Left kidney (tissue), 2 donors: Measurements from ENCODE around the gene GREB1. TPM values are rescaled to one million over a fixed set of nuclear protein-coding genes. Genes with fewer than 3 reads are reported as not detected.
A peak's percentile ranks its signal among the peaks of the same experiment; 100 is the strongest.

ENCODE experiments used
- DNase-seq: peaks from one replicate; pipeline ENCODE4 v3.0.0-alpha.2; 2013
- polyA plus RNA-seq: library from polyadenylated mRNA; unstranded; fragments of 120-200 nt; gene quantifications from one replicate; pipeline ENCODE4 v1.2.1, GENCODE V29; 2013; ENCODE audit not compliant: insufficient read length

Gene GREB1
- polyA plus RNA-seq, 1 donor = 22.5 TPM

GRCh38 chr2:11581124-11581796, 47.4 kb downstream of the GREB1 start:
- no peak for DNase-seq

GRCh38 chr2:11581797-11582611, 48.2 kb downstream of the GREB1 start:
- DNase-seq = no peak

GRCh38 chr2:11582612-11582861, 48.7 kb downstream of the GREB1 start:
- DNase-seq = no peak

DNA sequence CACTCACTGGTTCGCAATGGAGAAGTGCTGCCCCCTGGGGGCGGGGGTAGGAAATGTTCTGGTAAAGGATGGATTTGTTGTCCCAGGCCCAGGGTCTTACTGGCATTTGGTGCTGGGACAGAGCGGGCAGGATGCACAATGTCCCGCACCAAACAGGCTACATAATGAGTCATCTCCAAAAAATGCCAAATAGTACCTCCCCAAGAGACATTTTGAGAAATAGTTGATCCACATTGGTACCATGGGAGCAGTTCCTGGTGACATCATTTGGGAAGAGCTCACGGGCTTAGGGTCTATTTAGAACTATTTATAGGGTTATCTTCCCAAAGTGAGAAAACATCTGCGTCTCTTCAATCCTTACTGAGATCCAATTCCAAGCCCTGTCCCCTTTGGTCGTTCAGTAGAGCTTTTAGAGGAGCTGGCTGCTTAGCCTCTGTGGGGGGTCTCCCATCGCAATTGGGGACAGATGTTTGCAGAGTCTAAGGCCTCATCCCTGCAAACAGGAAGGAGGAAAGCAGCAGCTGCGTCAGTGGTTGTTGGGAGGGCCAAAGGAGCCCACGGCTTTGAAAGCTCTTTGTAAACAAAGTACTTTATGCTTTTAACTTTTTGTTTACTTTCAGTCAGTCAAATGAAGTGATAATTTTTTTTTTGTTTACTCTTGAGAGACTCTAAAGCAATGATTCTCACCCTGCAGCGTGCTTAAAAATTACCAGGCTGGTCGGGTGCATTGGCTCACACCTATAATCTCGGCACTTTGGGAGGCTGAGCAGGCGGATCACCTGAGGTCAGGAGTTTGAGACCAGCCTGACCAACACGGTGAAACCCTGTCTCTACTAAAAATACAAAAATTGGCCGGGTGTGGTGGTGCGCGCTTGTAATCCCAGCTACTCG, 49.3 kb downstream of the GREB1 start:
- peak; percentile 43 for DNase-seq

DNA sequence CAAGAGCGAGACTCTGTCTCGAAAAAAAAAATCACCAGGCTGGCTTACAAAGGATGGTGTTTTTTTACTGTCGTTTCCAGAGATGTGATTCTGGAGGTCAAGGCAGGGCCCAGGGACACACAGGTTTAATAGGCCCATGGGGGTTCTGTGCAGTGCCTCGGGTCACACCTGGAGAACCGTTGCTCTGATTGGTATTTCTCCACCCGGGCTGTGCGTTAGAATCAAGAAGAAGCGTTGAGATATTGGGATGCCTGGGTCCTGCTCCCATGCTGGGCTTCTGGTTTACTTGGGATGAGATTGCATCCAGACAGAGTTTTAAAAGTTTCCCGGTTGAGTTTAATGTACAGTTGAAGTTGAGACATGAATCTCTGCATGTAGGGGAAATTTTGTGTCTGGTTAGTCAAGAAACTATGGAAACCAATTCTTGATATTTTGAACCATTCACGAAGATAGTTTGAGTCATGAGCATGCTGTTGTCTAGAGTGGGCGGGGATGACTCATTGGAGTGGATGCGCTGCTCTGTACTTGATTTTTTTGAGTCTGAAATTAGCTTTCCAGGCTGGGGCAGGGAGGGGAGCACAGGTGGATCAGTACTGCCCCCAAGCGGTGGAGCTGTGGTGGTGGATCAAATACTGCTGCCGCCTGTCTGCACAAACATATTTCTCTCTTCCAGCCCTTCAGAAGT, 50.1 kb downstream of the GREB1 start:
- peak; percentile 64 for DNase-seq

GRCh38 chr2:11584525-11585056, 50.7 kb downstream of the GREB1 start:
- DNase-seq = no peak

DNA sequence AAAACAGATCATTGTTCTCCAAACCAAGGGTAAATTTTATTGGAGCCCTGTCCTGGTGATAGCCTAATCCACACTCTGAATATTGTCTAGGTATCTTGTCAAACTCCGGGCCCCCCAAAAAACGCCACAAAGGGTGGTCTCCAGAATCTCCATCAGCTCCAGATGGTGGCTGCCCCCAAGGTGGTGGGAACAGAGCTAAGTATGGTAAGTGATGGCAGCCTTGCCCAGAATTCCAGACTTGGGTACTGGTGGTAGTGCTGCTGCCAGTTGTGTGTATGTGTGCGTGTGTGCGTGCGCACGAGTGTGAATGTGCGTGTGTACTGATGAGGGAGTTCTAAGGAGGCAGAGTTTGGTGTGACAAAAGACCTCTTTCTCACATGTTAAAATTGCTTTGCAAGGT, 51.2 kb downstream of the GREB1 start:
- DNase-seq = no peak

GRCh38 chr2:11588228-11589110, 54.6 kb downstream of the GREB1 start:
- DNase-seq = no peak

- no peak for DNase-seq
These were observed 55.6 kb downstream of the GREB1 start for GRCh38 chr2:11589316-11589940.

- no peak for DNase-seq
These were observed 56.3 kb downstream of the GREB1 start for GRCh38 chr2:11590193-11590592.

GRCh38 chr2:11591091-11591490, 57.2 kb downstream of the GREB1 start:
- no peak for DNase-seq

DNA sequence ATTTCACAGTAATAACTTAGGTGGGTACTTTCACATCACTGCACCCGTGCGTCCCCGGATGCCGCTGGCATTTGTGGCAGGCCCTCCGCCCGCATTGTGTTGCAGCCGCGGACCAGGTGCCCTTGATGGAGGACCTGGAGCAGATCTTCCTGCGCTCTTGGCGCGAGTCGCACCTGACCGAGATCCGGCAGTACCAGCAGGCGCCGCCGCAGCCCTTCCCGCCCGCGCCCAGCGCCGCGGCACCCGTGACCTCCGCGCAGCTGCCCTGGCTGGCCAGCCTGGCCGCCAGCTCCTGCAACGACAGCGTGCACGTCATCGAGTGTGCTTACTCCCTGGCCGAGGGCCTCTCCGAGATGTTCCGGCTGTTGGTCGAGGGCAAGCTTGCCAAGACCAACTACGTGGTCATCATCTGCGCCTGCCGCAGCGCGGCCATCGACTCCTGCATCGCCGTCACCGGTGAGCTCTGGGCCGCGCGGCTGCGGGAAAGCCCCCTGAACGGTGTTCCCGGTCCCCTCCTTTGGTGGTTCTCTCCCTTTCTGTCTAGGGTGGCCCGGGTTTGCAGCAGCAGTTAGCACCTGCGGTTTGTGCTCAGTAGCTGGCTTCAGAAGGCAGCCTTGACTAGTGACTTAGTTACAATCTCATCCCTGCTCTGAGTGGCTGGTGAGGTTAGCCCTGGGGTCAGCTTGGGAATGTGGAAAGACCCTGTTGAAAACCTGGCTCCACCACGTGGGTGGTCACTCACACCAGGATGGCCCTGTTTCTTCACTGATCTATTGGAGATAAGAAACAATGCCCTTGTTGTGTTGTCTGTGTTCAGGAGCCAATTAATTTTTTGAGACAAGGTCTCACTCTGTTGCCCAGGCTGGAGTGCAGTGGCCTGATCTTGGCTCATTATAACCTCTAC, 59.1 kb downstream of the GREB1 start:
- DNase-seq = no peak

DNA sequence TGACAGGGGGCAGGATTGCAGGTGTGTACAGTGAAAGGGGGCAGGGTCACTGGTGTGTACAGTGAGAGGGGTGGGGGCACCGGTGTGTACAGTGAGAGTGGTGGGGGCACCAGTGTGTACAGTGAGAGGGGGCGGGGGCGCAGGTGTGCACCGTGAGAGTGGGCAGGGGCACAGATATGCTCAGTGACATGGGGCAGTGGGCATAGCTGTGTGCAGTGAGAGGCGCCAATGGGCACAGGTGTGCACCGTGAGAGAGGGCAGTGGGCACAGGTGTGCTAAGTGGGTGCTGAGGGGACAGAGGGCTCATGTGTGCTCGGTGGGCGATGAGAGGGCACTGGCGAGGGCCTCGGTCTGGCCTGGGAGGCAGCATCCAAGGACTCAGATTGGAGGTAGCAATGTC, 63.0 kb downstream of the GREB1 start:
- DNase-seq = no peak

- DNase-seq = no peak
These were observed 63.8 kb downstream of the GREB1 start for GRCh38 chr2:11597538-11598225.

DNA sequence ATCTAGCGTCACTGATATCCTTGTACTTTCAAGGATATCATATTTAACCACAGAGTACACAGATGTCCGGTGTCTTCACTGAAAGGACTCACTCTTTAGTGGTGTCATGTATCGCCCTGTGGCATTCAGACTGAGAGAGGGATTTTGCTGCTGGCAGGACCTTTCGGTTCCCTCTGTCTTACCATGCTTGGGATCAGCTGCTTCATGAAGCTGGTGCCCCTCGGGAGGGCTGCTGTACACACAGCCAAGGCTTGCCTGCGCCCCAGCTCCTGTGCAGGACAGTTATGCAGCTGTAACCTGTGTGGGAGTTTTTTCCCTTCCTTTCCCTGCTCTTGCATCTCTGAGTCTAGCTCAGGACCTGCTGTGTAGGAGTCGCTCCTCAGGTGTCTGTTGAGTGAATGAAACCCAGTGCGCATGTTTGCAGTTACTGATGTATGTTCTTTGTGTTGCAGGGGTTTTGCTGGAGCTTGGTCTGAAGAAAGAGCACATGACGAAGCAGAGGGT, 64.4 kb downstream of the GREB1 start:
- peak; percentile 33 for DNase-seq

- no peak for DNase-seq
These were observed 68.8 kb downstream of the GREB1 start for GRCh38 chr2:11602563-11603204.

DNA sequence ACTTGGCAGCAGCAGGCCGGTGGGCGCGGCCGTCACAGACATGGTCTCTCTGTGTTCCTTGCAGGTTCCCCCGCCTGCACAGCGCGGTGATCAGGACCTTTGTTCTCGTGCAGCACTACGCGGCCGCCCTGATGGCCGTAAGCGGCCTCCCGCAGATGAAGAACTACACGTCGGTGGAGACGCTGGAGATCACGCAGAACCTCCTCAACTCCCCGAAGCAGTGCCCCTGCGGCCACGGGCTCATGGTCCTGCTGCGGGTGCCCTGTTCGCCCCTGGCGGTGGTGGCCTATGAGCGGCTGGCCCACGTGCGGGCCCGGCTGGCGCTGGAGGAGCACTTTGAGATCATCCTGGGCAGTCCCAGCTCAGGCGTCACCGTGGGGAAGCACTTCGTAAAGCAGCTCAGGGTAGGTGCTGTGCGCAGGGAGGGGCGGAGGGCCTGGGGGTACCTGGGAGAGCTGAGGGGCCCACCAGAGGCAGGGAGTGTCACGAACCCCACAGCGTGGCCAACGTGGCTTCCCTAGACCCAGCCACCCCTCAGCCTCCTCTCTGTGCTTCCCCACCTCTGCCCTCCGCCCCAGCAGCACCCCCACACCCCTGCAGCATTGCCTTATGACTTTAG, 76.9 kb downstream of the GREB1 start:
- DNase-seq = no peak

DNA sequence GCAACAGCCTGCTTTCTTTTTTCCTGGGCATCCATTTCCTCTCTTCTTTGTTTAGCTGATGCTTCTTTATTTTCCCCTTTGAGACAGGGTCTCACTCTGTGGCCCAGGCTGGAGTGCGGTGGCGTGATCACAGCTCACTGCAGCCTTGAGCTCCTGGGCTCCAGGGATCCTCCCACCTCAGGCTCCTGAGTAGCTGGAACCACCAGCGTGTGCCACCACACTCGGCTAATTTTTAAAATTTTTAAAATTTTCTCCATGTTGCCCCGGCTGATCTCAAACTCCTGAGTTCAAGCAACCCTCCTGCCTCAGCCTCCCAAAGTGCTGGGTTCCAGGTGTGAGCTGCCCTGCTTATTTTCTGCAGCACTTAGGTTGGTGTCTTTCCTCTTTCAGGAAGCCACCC, 77.4 kb downstream of the GREB1 start:
- no peak for DNase-seq
